Stomach (tissue), 9 donors: ENCODE results near the gene LOXL3. TPM values are rescaled to one million over a fixed set of nuclear protein-coding genes. Genes with fewer than 3 reads are reported as not detected.
A peak's percentile ranks its signal among the peaks of the same experiment; 100 is the strongest.

Experiments
- DNase-seq, 2 donors: peaks; one replicate each; pipeline versions ENCODE4 v3.0.0 to v3.0.0-alpha.2; 2013 to 2019
- H3K27ac ChIP-seq, 5 donors: fragments of 200-600 bp in 4 of 5; sonication (generic) in 4 of 5; one replicate each; pipeline ENCODE4 v1.5.1; 2013 to 2019; ENCODE audit warnings: mild to moderate bottlenecking in 1 of 5, moderate library complexity in 1 of 5
- H3K27me3 ChIP-seq, 3 donors: fragments of 200-600 bp; sonication (generic); one replicate each; pipeline ENCODE4 v1.5.1; 2017 to 2019; ENCODE audit warnings: mixed run types in 1 of 3
- H3K36me3 ChIP-seq, 4 donors: fragments of 200-600 bp; sonication (generic); 1 replicate in 3 of 4; 2 replicates in 1 of 4; pipeline ENCODE4 v1.5.1; 2016 to 2019
- H3K4me1 ChIP-seq, 4 donors: fragments of 200-600 bp; sonication (generic); one replicate each; pipeline ENCODE4 v1.5.1; 2016 to 2019
- H3K4me3 ChIP-seq, 4 donors: fragments of 200-600 bp; sonication (generic) in 3 of 4; one replicate each; pipeline ENCODE4 v1.5.1; 2016 to 2019; ENCODE audit warnings: mild to moderate bottlenecking in 1 of 4
- H3K9me3 ChIP-seq, 4 donors: fragments of 200-600 bp; sonication (generic); one replicate each; pipeline ENCODE4 v1.5.1; 2016 to 2019
- CTCF ChIP-seq, 7 experiments: fragments of 450-650 bp in 4 of 7; fragments of 200-600 bp in 3 of 7; sonication (generic) in 3 of 7; IDR thresholded peaks; one replicate each; pipeline ENCODE4 v1.5.1; 2016 to 2019; ENCODE audit warnings: antibody characterized with exemption in 7 of 7, control low read depth in 2 of 7, mild to moderate bottlenecking in 1 of 7
- EP300 ChIP-seq: sonication (generic); formaldehyde crosslinking; IDR thresholded peaks from one replicate; pipeline ENCODE4 v1.6.1; 2017; ENCODE audit warnings: antibody characterized with exemption
- POLR2A ChIP-seq, 4 donors: fragments of 450-650 bp; IDR thresholded peaks; one replicate each; pipeline ENCODE4 v1.6.1; 2016; ENCODE audit warnings: antibody characterized with exemption in 4 of 4, control low read depth in 2 of 4, mild to moderate bottlenecking in 1 of 4, moderate library complexity in 1 of 4
- POLR2AphosphoS5 ChIP-seq, 3 donors: sonication (generic); formaldehyde crosslinking; IDR thresholded peaks; one replicate each; pipeline ENCODE4 v1.6.1; 2016; ENCODE audit warnings: antibody characterized with exemption in 3 of 3
- WGBS, 5 donors: extraction: QIAGEN DNeasy Blood & Tissue Kit in 3 of 5; methylation state at CpG; one replicate each; pipeline versions ENCODE4 v1.1.5 to v1.1.7; 2013 to 2018; 5-methylcytosine and 5-hydroxymethylcytosine counted together
- intact Hi-C: fragments of 100-400 bp; cut with DNase I; formaldehyde crosslinking; loops from one replicate; pipeline ENCODE4 v1.15.1; 2023; ENCODE audit warnings: low total_unique reads
- polyA plus RNA-seq, 3 donors: library from polyadenylated mRNA; stranded (reverse); fragments of 200-250 nt; gene quantifications; one replicate each; pipeline ENCODE4 v1.2.3, GENCODE V29; 2013
- total RNA-seq, 5 donors: library from RNA; depleted of rRNA; stranded (reverse); fragments of >200 nt; gene quantifications; one replicate each; pipeline versions ENCODE4 v1.1.0 to v1.2.3, GENCODE V29; 2014 to 2016
- donor health status: healthy with polysubstance abuse.
- donor health status: Bipolar disorder and iron deficiency.
- donor health status: healthy.

Gene LOXL3
- total and polyA plus RNA-seq, 8 donors = 0.76 to 49.0 (median 1.4) TPM

DNA sequence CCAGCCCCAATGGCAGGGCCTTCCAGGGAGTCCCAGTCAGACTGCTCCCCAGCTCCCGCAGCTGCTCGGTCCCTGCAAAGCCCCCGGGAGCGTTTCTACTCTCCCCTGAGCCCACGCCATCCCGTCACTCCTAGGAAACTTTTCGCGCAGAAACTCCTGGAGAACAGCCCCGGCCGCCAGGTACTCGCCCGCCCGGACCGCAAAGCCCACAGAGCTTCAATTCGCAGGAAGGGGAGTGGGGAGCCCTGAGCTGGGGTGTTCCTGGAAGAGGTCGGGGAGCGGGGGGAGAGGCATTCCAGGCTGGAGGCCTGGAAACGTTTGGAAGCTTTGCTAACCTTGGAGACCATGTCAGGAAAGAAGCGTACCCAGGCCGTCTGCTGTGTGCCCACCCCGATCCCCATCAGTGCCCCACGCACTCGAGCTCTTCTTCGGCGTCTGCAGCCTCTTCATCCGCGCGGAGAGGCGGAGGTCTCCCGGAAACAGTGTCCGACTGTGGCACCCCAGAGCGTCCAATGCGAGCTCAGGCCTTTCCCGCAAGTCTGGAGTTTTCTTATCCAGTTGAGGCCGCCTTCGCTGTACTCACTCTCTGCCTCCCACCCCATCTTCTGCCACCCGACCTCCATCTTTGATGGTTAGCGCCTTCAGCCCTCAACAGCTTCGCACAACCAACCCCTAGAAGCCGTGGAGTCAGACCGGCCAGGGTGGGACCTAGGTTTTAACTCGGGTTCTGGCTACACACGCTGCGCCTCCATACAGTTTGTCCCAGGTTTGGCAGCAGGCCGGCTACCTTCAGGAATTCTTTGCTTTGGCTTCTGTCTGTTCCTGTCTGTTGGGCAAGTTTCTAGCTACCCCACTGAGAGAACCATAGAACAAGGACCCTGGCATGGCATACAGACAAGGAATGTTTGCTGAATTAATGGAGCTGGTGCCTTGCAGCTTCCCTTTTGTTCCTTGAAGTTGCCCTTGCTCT lies 50.0 kb downstream of the LOXL3 start:
- WGBS, 5 donors = 23 to 37% (median 35%) methylated on average over 35 to 45 of the region's 45 CpGs
- Histone ChIP-seq H3K27ac (peak overlapping the region; percentile 85 to 95 (median 93)), H3K9me3 (no peaks in the 10 kb centered on the region), H3K4me1 (peaks cover 63 to 79% (median 79%) of the 10 kb centered on the region in 4 donors), H3K36me3 (peaks cover 6 to 22% (median 17%) of the 10 kb centered on the region in 4 donors), H3K27me3 (peaks cover 0 to 61% (median 15%) of the 10 kb centered on the region in 3 donors), H3K4me3 (peak overlapping the region; percentile 47 to 67 (median 52))
- DNase-seq = peak; percentile 33 to 38
- intact Hi-C loops = no loop called here
- no peak for TF ChIP-seq EP300
- TF ChIP-seq POLR2AphosphoS5 (IDR thresholded peaks at IDR 0.05) = no peak
- TF ChIP-seq CTCF (IDR thresholded peaks at IDR 0.05) = no peak
- TF ChIP-seq POLR2A (IDR thresholded peaks at IDR 0.05) = no peak

- peaks cover 6 to 22% (median 17%) of the 10 kb centered on the region in 4 donors for H3K36me3 ChIP-seq
- TF ChIP-seq POLR2A (IDR thresholded peaks at IDR 0.05) (peak in 1 of 4 donors; percentile 49), POLR2AphosphoS5 (IDR thresholded peaks at IDR 0.05) (peak; percentile 39 to 86 (median 82)), CTCF (IDR thresholded peaks at IDR 0.05) (peak in 1 of 7 experiments; percentile 20), EP300 (no peak)
- peaks cover 67 to 81% (median 80%) of the 10 kb centered on the region in 4 donors for H3K4me1 ChIP-seq
- peaks cover 0 to 63% (median 23%) of the 10 kb centered on the region in 3 donors for H3K27me3 ChIP-seq
- peak overlapping the region; percentile 47 to 67 (median 52) for H3K4me3 ChIP-seq
- peak; percentile 87 to 94 for DNase-seq
- peak overlapping the region; percentile 85 to 95 (median 93) for H3K27ac ChIP-seq
- no peaks in the 10 kb centered on the region for H3K9me3 ChIP-seq
- intact Hi-C loops = no loop called here
- WGBS, 5 donors = 1 to 9% (median 1%) methylated on average over 35 to 67 of the region's 67 CpGs
These were observed 50.8 kb downstream of the LOXL3 start for GRCh38 chr2:74502720-74503505.

DNA sequence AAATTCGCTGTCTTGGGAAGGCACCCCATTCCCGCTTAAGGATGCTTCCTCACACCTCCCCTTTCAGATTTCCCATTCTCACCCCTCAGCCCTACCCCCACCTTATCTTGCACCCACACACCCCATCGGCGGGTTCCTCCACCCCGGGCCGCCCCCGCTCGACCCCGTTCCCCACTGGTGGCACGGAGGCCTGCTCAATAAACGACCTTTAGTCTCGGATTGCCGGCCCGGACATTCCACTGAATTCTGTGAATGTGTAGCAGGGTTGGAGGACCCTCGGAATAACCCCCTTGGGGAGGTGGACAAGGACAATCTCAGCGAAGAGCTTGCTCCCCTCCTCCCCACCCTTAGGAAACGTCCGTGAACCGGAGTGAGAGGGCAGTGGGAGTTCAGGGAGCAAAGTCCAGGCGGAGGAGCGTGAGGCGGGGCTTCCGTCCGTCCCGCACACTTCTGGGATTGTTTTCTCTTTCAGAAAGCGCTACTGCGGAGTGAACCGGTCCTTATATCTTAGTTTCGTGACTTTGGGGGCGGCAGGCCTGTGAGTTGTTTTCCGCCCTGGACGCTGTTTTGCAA lies 51.5 kb downstream of the LOXL3 start:
- peaks cover 6 to 22% (median 17%) of the 10 kb centered on the region in 4 donors for H3K36me3 ChIP-seq
- H3K27me3 ChIP-seq = peaks cover 0 to 70% (median 30%) of the 10 kb centered on the region in 3 donors
- H3K4me3 ChIP-seq = peak overlapping the region; percentile 47 to 67 (median 52)
- no peaks in the 10 kb centered on the region for H3K9me3 ChIP-seq
- intact Hi-C loops = no loop called here
- peaks cover 71 to 86% (median 85%) of the 10 kb centered on the region in 4 donors for H3K4me1 ChIP-seq
- DNase-seq = peak; percentile 68 to 85
- TF ChIP-seq CTCF (IDR thresholded peaks at IDR 0.05) (no peak), POLR2AphosphoS5 (IDR thresholded peaks at IDR 0.05) (peak in 2 of 3 donors; percentile 61 to 72), EP300 (no peak), POLR2A (IDR thresholded peaks at IDR 0.05) (no peak)
- 15 to 26% (median 17%) methylated on average over 32 of the region's 32 CpGs for WGBS, 5 donors
- H3K27ac ChIP-seq = peak overlapping the region; percentile 85 to 95 (median 93)
